Astrocyte (in vitro differentiated cells and primary cell): Measurements from ENCODE around the gene LGALS1. TPM values are rescaled to one million over a fixed set of nuclear protein-coding genes. Genes with fewer than 3 reads are reported as not detected.

ENCODE experiments used
- DNase-seq: peaks from one replicate; pipeline ENCODE4 v3.0.0-alpha.2; 2010; ENCODE audit warnings: low read depth
- FAIRE-seq: peaks from 2 replicates; lab custom pipeline; 2011; peaks lifted over from hg19 to GRCh38; lab: Jason Lieb, UNC
- H2AFZ ChIP-seq: 2 replicates; pipeline ENCODE4 v1.6.0; 2012; ENCODE audit warnings: low read depth, low read length, inconsistent platforms
- H3K27ac ChIP-seq: 2 replicates; pipeline ENCODE4 v1.5.1; 2011; ENCODE audit warnings: low read depth, low read length, inconsistent platforms
- H3K27me3 ChIP-seq: 2 replicates; pipeline ENCODE4 v1.6.0; 2011; ENCODE audit warnings: low read length, inconsistent platforms; ENCODE audit not compliant: insufficient read depth
- H3K36me3 ChIP-seq: 2 replicates; pipeline ENCODE4 v1.5.1; 2011; ENCODE audit warnings: low read length, inconsistent platforms; ENCODE audit not compliant: insufficient read depth
- H3K4me1 ChIP-seq: 2 replicates; pipeline ENCODE4 v1.5.1; 2011; ENCODE audit warnings: low read length, inconsistent platforms; ENCODE audit not compliant: insufficient read depth
- H3K4me2 ChIP-seq: 2 replicates; pipeline ENCODE4 v1.6.0; 2012; ENCODE audit warnings: low read length, inconsistent platforms
- H3K4me3 ChIP-seq: 2 replicates; pipeline ENCODE4 v1.5.1; 2011; ENCODE audit warnings: low read depth, mild to moderate bottlenecking, low read length, inconsistent platforms; ENCODE audit not compliant: insufficient read depth
- H3K79me2 ChIP-seq: 2 replicates; pipeline ENCODE4 v1.6.0; 2012; ENCODE audit warnings: mild to moderate bottlenecking, low read length, inconsistent platforms; ENCODE audit not compliant: insufficient read depth
- H3K9ac ChIP-seq: 2 replicates; pipeline ENCODE4 v1.6.0; 2012; ENCODE audit warnings: mild to moderate bottlenecking, low read length, inconsistent platforms
- H3K9me3 ChIP-seq: 2 replicates; pipeline ENCODE4 v1.5.1; 2012; ENCODE audit warnings: low read depth, mild to moderate bottlenecking, low read length, inconsistent platforms; ENCODE audit not compliant: insufficient read depth
- H4K20me1 ChIP-seq: 2 replicates; pipeline ENCODE4 v1.6.0; 2012; ENCODE audit warnings: low read length, inconsistent platforms; ENCODE audit not compliant: insufficient read depth
- H3K27ac Mint-ChIP-seq: one replicate; pipeline ENCODE4 v1.8.0; 2021; ENCODE audit warnings: mild to moderate bottlenecking, mixed read lengths; ENCODE audit not compliant: unreplicated experiment
- H3K27me3 Mint-ChIP-seq: one replicate; pipeline ENCODE4 v1.8.0; 2021; ENCODE audit warnings: low read depth, mixed read lengths; ENCODE audit not compliant: unreplicated experiment
- H3K36me3 Mint-ChIP-seq: one replicate; pipeline ENCODE4 v1.8.0; 2021; ENCODE audit warnings: low read depth, mixed read lengths; ENCODE audit not compliant: unreplicated experiment
- H3K4me1 Mint-ChIP-seq: one replicate; pipeline ENCODE4 v1.8.0; 2021; ENCODE audit warnings: low read depth, mixed read lengths; ENCODE audit not compliant: unreplicated experiment
- H3K4me3 Mint-ChIP-seq: one replicate; pipeline ENCODE4 v1.8.0; 2021; ENCODE audit warnings: mild to moderate bottlenecking, moderate library complexity, mixed read lengths; ENCODE audit not compliant: unreplicated experiment
- H3K9me3 Mint-ChIP-seq: one replicate; pipeline ENCODE4 v1.8.0; 2021; ENCODE audit warnings: mild to moderate bottlenecking, mixed read lengths; ENCODE audit not compliant: unreplicated experiment
- CTCF ChIP-seq: IDR thresholded peaks from 2 replicates; pipeline ENCODE4 v1.5.1; 2011; ENCODE audit warnings: low read depth, mild to moderate bottlenecking, inconsistent platforms, low read length, moderate library complexity; ENCODE audit not compliant: insufficient read depth
- EZH2 ChIP-seq: IDR thresholded peaks from 2 replicates; pipeline ENCODE4 v1.6.1; 2012; ENCODE audit warnings: mild to moderate bottlenecking, low read length, inconsistent platforms; ENCODE audit not compliant: insufficient read depth
- total RNA-seq: library from RNA; stranded (reverse); gene quantifications from 2 replicates; pipeline ENCODE4 v1.2.1, GENCODE V29; 2021

The LGALS1 gene
- total RNA-seq, 1 donor from 2014 or later: 240 TPM

DNA sequence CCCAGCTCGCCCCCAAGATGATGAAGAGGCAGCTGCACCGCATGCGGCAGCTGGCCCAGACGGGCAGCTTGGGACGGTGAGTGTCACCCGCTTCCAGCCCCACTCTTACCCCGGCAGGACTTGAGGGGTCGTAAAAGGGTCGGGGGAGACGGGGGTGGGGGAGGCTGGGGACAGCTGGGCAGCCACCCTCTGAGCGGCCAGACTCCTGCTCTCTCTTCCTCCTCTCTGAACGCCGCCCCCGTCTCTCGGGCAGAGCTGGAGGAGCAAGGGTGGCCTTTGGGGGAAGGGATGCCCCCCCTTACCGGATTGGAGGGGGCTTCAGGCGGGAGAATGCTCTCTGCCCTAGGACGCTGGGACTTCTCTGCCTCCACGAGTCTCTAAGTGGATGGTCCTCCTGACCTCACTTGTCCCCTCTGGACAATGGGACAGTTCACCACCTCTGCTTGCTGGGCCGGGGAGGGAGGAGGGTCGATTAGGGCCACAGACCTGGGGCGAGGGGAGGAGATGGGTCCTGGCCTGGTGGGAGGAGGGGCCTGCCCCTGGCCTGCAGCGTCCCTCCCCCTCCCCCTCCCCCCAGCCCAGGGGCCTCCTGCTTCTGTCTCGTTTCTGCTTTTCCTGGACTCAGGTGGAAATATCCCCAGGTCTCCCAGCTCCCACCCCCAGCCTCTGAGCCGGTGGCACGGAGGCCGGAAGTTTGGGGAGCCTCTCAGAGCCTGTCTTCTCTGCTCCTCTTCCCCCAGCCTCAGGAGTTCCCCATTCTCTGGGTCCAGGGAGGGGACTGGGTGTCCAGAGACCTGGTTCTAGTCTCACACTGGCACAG is 35.5 kb upstream of the LGALS1 start:
- H3K4me1 Mint-ChIP-seq: peaks cover 23% of the 10 kb centered on the region
- H3K9me3 Mint-ChIP-seq: no peaks in the 10 kb centered on the region
- H3K27ac Mint-ChIP-seq: no peak overlapping the region
- H3K27me3 Mint-ChIP-seq: no peaks in the 10 kb centered on the region
- H3K9me3 ChIP-seq: no peaks in the 10 kb centered on the region
- peak overlapping the region; percentile 75 for H3K9ac ChIP-seq
- no peaks in the 10 kb centered on the region for H3K27me3 ChIP-seq
- peak overlapping the region; percentile 87 for H3K4me3 Mint-ChIP-seq
- no peak for DNase-seq
- peaks cover 10% of the 10 kb centered on the region for H4K20me1 ChIP-seq
- H3K4me1 ChIP-seq: peaks cover 29% of the 10 kb centered on the region
- H3K4me3 ChIP-seq: peak overlapping the region; percentile 57
- peaks cover 4% of the 10 kb centered on the region for H3K36me3 Mint-ChIP-seq
- no peak for FAIRE-seq
- no peaks in the 10 kb centered on the region for H3K36me3 ChIP-seq
- H3K27ac ChIP-seq: no peak overlapping the region
- H3K79me2 ChIP-seq: peaks cover 4% of the 10 kb centered on the region
- H2AFZ ChIP-seq: peak overlapping the region; percentile 31
- H3K4me2 ChIP-seq: peak overlapping the region; percentile 97
- TF ChIP-seq EZH2: no peak
- TF ChIP-seq CTCF: no peak

DNA sequence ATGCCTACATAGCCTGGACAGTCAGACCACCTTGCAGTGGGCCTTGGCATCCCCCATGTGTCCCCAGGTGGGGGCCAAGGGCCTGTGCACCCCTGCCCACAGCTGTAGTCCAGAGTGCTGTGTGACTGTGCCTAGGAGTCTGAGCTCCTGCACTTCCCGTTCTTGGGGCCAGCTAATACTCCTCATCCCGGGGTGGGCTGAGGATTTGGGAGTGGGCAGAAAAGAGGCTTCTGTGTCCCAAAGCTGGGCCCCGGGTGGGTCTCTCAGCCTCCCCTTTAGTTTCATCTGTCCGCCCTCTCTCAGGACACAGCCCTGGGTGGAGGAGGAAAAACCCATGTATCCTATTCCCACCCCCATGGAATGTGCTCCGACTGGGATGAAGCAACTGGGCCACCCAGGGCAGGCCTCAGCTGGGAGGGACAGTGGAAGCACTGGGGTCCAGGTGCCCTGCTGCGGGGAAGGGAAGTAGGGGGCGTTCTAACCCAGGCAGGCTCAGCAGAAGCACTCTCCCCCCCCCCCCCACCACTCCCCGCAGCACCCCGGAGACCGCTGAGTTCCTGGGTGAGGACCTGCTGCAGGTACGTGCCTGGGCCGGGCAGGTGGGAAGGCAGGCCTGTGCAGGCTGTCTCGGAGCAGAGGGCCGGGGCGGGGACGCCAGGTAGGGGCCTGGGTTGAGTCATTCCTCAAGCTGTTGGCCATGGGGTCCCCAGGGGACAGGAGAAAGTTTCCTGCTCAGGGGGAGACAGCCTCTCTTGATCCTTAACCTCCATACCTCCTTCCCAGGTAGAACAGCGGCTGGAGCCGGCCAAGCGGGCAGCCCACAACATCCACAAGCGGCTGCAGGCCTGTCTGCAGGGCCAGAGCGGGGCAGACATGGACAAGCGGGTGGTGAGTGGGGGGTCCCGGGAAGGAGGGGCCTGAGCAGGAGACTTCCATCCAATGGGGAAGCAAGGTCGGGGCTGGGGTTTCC is 34.6 kb upstream of the LGALS1 start:
- Mint-ChIP-seq H3K9me3 (no peaks in the 10 kb centered on the region), H3K27me3 (no peaks in the 10 kb centered on the region), H3K4me3 (peak overlapping the region; percentile 87), H3K4me1 (peaks cover 18% of the 10 kb centered on the region), H3K36me3 (peaks cover 4% of the 10 kb centered on the region), H3K27ac (no peak overlapping the region)
- Histone ChIP-seq H3K9ac (peak overlapping the region; percentile 75), H3K4me1 (peaks cover 27% of the 10 kb centered on the region), H2AFZ (no peak overlapping the region), H3K36me3 (no peaks in the 10 kb centered on the region), H3K4me3 (peak overlapping the region; percentile 57), H3K4me2 (peak overlapping the region; percentile 97), H4K20me1 (peaks cover 10% of the 10 kb centered on the region), H3K9me3 (no peaks in the 10 kb centered on the region), H3K27ac (no peak overlapping the region), H3K27me3 (no peaks in the 10 kb centered on the region), H3K79me2 (peaks cover 4% of the 10 kb centered on the region)
- FAIRE-seq (no peak), DNase-seq (no peak)
- TF ChIP-seq CTCF (no peak), EZH2 (no peak)
